Sigmoid colon (tissue), 7 donors: ENCODE data around the gene UBR3. TPM values are rescaled to one million over a fixed set of nuclear protein-coding genes. Genes with fewer than 3 reads are reported as not detected.

Experiments
- DNase-seq: peaks from one replicate; pipeline ENCODE4 v3.0.0-alpha.2; 2019
- H3K27ac ChIP-seq, 4 donors: fragments of 200-600 bp; sonication (generic); one replicate each; pipeline ENCODE4 v1.5.1; 2016 to 2019; ENCODE audit warnings: mild to moderate bottlenecking in 1 of 4
- H3K27me3 ChIP-seq, 3 donors: fragments of 200-600 bp; sonication (generic); one replicate each; pipeline ENCODE4 v1.5.1; 2019; ENCODE audit warnings: mild to moderate bottlenecking in 1 of 3
- H3K36me3 ChIP-seq, 4 donors: fragments of 200-600 bp; sonication (generic); one replicate each; pipeline ENCODE4 v1.5.1; 2016 to 2019
- H3K4me1 ChIP-seq, 4 donors: fragments of 200-600 bp; sonication (generic); one replicate each; pipeline ENCODE4 v1.5.1; 2017 to 2019
- H3K4me3 ChIP-seq, 4 donors: fragments of 200-600 bp; sonication (generic); one replicate each; pipeline ENCODE4 v1.5.1; 2017 to 2019; ENCODE audit warnings: mild to moderate bottlenecking in 2 of 4, moderate library complexity in 1 of 4
- H3K9me3 ChIP-seq, 4 donors: fragments of 200-600 bp in 3 of 4; sonication (generic) in 3 of 4; one replicate each; pipeline versions ENCODE4 v1.5.1 to v1.6.1; 2013 to 2019
- EP300 ChIP-seq, 4 donors: sonication (generic); formaldehyde crosslinking; IDR thresholded peaks; one replicate each; pipeline ENCODE4 v1.6.1; 2017; ENCODE audit warnings: antibody characterized with exemption in 4 of 4
- POLR2A ChIP-seq, 2 donors: fragments of 450-650 bp; IDR thresholded peaks; one replicate each; pipeline ENCODE4 v1.6.1; 2016; ENCODE audit warnings: antibody characterized with exemption in 2 of 2, mild to moderate bottlenecking in 2 of 2, moderate library complexity in 2 of 2
- POLR2AphosphoS5 ChIP-seq, 4 donors: sonication (generic); formaldehyde crosslinking; IDR thresholded peaks; one replicate each; pipeline ENCODE4 v1.6.1; 2017; ENCODE audit warnings: antibody characterized with exemption in 4 of 4
- WGBS, 2 donors: extraction: QIAGEN DNeasy Blood & Tissue Kit; methylation state at CpG; one replicate each; pipeline ENCODE4 v1.1.7; 2013; 5-methylcytosine and 5-hydroxymethylcytosine counted together
- intact Hi-C: fragments of 100-400 bp; cut with DNase I; formaldehyde crosslinking; loops from one replicate; pipeline ENCODE4 v1.15.1; 2023
- polyA plus RNA-seq, 3 donors: library from polyadenylated mRNA; stranded (reverse); fragments of 200-250 nt; gene quantifications; one replicate each; pipeline ENCODE4 v1.2.3, GENCODE V29; 2013
- total RNA-seq, 4 donors: library from RNA; depleted of rRNA; stranded (reverse); fragments of >200 nt; gene quantifications; one replicate each; pipeline ENCODE4 v1.1.0, GENCODE V29; 2016
- TF ChIP-seq, protein P1 (sequence below), 4 experiments: fragments of 450-650 bp in 3 of 4; fragments of 200-600 bp in 1 of 4; IDR thresholded peaks; one replicate each; pipeline ENCODE4 v1.5.1; 2016 to 2019; ENCODE audit warnings: antibody characterized with exemption in 4 of 4, mild to moderate bottlenecking in 3 of 4, moderate library complexity in 2 of 4
- donor health status: healthy with polysubstance abuse.
- donor health status: Bipolar disorder and iron deficiency.
- donor health status: healthy.

UBR3 gene
- total and polyA plus RNA-seq, 7 donors = 4.2 to 101 (median 63.3) TPM

DNA sequence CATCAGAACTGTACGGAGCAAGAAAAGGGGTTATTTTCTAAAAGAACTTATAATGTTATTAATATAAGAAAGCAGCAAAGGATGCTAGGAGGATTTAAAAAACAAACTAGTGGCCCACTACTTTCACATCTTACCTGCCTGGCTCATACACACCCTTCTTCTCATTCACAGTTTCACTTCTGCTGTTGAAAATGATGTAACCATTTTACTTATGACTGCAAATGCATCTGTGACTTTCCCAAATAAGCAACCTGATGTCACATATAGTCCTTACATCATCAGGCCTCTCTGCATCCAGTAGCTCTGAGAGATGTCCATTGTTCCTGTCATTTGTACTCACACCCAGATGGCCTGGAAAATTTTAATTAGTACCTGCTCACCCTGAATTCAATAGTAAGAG, 248.9 kb downstream of the UBR3 start:
- DNase-seq = no peak
- Histone ChIP-seq H3K4me3 (no peak overlapping the region), H3K36me3 (peaks cover 0 to 34% (median 5%) of the 10 kb centered on the region in 4 donors), H3K4me1 (no peaks in the 10 kb centered on the region), H3K27ac (no peak overlapping the region), H3K9me3 (no peaks in the 10 kb centered on the region), H3K27me3 (no peaks in the 10 kb centered on the region)
- no peak for TF ChIP-seq POLR2AphosphoS5 (IDR thresholded peaks at IDR 0.05)
- intact Hi-C loops = no loop called here
- WGBS, 2 donors = 92 to 96% methylated on average over 1 of the region's 1 CpG

DNA sequence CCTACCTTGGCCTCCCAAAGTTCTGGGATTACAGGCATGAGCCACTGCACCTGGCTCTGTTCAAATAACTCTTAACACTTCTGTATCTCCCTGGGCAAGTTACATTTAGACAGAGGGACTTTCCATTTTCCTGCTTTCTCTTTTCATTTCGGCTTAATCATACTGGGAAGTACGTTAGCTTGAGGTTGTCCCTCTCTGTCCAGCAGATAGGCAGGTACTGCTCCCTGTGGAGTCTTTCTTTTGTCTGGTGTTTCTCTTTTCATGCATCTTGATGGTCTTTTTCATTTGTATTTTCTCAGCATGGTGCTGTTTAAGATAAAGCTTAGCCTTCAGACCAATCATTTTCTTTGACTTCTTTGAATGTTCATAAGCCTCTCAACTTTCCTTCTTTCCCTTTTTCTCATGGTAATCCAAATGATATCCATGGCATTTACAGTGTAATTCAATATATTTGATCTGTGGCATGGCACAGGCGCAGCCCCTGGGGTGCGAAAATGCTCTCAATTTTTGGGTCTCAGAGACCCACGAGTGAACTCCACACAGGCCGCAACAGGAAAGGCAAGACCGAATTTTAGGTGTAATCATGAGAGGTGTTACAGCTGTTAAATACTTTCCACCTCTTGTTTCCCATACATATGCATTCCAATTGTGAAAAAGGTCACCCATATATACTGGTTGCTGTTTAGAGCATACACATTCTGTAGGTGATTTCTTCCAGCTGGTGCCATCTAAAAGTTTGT, 250.7 kb downstream of the UBR3 start:
- Histone ChIP-seq H3K9me3 (no peaks in the 10 kb centered on the region), H3K27ac (no peak overlapping the region), H3K4me3 (no peak overlapping the region), H3K27me3 (no peaks in the 10 kb centered on the region), H3K36me3 (peaks cover 0 to 51% (median 11%) of the 10 kb centered on the region in 4 donors), H3K4me1 (no peaks in the 10 kb centered on the region)
- WGBS, 2 donors = 87 to 93% methylated on average over 7 of the region's 7 CpGs
- no peak for TF ChIP-seq POLR2AphosphoS5 (IDR thresholded peaks at IDR 0.05)
- TF ChIP-seq, protein P1, sequence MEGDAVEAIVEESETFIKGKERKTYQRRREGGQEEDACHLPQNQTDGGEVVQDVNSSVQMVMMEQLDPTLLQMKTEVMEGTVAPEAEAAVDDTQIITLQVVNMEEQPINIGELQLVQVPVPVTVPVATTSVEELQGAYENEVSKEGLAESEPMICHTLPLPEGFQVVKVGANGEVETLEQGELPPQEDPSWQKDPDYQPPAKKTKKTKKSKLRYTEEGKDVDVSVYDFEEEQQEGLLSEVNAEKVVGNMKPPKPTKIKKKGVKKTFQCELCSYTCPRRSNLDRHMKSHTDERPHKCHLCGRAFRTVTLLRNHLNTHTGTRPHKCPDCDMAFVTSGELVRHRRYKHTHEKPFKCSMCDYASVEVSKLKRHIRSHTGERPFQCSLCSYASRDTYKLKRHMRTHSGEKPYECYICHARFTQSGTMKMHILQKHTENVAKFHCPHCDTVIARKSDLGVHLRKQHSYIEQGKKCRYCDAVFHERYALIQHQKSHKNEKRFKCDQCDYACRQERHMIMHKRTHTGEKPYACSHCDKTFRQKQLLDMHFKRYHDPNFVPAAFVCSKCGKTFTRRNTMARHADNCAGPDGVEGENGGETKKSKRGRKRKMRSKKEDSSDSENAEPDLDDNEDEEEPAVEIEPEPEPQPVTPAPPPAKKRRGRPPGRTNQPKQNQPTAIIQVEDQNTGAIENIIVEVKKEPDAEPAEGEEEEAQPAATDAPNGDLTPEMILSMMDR (IDR thresholded peaks at IDR 0.05) = no peak
- no peak for TF ChIP-seq POLR2A (IDR thresholded peaks at IDR 0.05)
- no peak for DNase-seq
- intact Hi-C loops = no loop called here

DNA sequence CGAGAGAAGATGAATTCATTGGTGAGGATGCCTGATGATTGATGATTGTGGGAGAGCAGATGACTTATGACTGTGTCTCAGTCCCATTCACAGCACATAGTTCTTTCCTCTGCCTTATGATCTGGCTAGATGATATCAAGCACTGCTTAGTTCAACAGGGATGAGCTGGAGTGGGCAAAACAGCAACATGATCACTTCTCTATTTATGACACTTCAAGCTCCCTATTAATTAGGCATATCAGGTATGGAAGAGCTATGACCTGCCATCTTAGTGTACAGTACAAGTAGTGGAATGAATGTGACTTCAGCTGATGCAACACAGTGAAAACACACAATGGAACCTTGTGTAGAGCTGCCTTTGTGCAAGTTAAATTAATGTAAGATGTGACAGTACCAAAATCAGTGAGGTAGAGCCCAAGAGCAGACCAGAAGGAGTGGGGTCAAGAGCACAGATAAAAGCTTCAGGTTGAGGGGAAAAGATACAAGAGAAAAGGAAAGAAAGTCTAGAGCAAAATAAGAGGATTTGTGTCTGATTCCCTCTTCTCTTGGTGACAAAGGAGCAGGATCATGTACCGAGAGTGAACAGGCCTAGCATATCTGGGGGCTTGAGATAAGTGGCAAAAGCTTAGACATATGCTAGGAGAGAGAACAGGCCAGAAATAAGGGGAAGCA, 257.7 kb downstream of the UBR3 start:
- H3K27ac ChIP-seq = no peak overlapping the region
- intact Hi-C loops = no loop called here
- H3K4me3 ChIP-seq = no peak overlapping the region
- DNase-seq = no peak
- WGBS, 2 donors = 94 to 95% methylated on average over 2 of the region's 2 CpGs
- TF ChIP-seq, protein P1 (IDR thresholded peaks at IDR 0.05) = no peak
- no peak for TF ChIP-seq POLR2A (IDR thresholded peaks at IDR 0.05)
- TF ChIP-seq EP300 (IDR thresholded peaks at IDR 0.05) = no peak
- no peak for TF ChIP-seq POLR2AphosphoS5 (IDR thresholded peaks at IDR 0.05)
- peaks cover 0 to 7% (median 3%) of the 10 kb centered on the region in 4 donors for H3K4me1 ChIP-seq
- H3K9me3 ChIP-seq = no peaks in the 10 kb centered on the region
- H3K36me3 ChIP-seq = peaks cover 0 to 36% (median 9%) of the 10 kb centered on the region in 4 donors
- H3K27me3 ChIP-seq = no peaks in the 10 kb centered on the region

DNA sequence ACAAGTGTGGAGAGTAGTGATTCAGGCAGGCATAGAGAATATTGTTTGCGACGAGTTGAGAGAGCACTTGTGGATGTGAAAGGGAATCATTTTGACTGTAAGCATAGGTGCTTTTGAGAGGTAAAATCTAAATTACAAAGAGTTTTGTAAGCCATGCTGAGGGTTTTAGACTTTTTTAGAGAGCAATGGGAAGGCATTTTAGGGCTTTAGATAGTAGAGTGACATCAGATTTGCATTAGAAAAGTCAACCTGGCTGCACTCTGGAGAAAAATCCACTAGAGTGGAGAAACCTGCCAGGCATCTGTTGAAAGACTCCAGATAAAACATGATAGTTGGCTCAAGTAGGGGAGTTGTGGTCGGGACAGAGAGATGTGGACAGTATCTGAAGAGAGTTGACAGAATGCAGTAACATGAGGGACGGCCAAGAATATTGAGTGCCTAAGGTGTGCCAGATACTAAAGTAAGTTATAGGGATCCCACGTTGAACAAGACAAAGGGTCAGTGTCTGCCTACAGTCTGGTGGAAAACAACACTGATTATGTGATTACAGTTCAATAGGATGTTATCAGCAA, 258.9 kb downstream of the UBR3 start:
- Histone ChIP-seq H3K9me3 (no peaks in the 10 kb centered on the region), H3K27ac (no peak overlapping the region), H3K4me3 (no peak overlapping the region), H3K36me3 (peaks cover 0 to 23% (median 6%) of the 10 kb centered on the region in 4 donors), H3K27me3 (no peaks in the 10 kb centered on the region), H3K4me1 (peaks cover 0 to 7% (median 5%) of the 10 kb centered on the region in 4 donors)
- WGBS, 2 donors = 85 to 88% methylated on average over 5 of the region's 5 CpGs
- intact Hi-C loops = no loop called here
- no peak for TF ChIP-seq POLR2A (IDR thresholded peaks at IDR 0.05)
- TF ChIP-seq, protein P1 (IDR thresholded peaks at IDR 0.05) = no peak
- TF ChIP-seq POLR2AphosphoS5 (IDR thresholded peaks at IDR 0.05) = no peak
- no peak for TF ChIP-seq EP300 (IDR thresholded peaks at IDR 0.05)
- DNase-seq = no peak

DNA sequence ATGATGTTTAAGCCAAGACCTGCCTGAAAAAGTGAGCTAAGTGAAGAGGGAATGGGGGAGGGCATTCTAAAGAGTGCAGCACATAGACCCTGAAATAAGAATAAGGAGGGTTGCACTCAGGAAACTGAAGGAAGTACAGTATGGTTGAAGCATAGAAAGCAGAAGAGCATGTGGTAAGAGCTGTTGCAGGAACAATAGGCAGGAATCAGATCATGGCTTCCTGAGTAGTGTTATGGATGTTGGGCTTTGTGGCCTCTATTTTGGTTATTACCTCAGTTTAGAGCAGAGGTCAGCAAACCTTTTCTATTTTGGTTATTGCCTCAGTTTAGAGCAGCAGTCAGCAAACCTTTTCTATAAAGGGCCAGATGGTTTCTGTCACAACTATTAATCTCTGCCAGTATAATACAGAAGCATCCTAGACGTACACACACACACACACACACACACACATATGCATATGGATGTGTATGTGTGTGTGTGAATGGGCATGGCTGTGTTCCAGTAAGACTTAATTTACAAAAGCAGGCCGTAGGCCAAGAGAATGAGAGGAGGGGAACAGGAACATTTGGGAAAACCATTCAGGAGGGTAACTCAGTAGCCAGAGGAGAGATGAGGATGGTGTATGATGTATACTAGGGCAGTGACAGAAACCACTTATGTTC, 259.6 kb downstream of the UBR3 start:
- intact Hi-C loops = no loop called here

More for the DNA sequence above, 259.6 kb downstream of the UBR3 start:
- H3K4me1 ChIP-seq = peaks cover 0 to 7% (median 5%) of the 10 kb centered on the region in 4 donors
- TF ChIP-seq POLR2A (IDR thresholded peaks at IDR 0.05) (no peak), POLR2AphosphoS5 (IDR thresholded peaks at IDR 0.05) (no peak), EP300 (IDR thresholded peaks at IDR 0.05) (no peak)
- TF ChIP-seq, protein P1 (IDR thresholded peaks at IDR 0.05) = no peak
- H3K36me3 ChIP-seq = peaks cover 0 to 18% (median 3%) of the 10 kb centered on the region in 4 donors
- H3K4me3 ChIP-seq = no peak overlapping the region
- 75 to 84% methylated on average over 2 of the region's 2 CpGs for WGBS, 2 donors
- H3K27me3 ChIP-seq = no peaks in the 10 kb centered on the region
- no peak for DNase-seq
- H3K9me3 ChIP-seq = no peaks in the 10 kb centered on the region
- H3K27ac ChIP-seq = no peak overlapping the region
